ENCODE results near the gene FGG. TPM values are rescaled to one million over a fixed set of nuclear protein-coding genes. Genes with fewer than 3 reads are reported as not detected.

FGG gene
- total RNA-seq, 1 donor from 2014 or later, result 0.26 TPM

DNA sequence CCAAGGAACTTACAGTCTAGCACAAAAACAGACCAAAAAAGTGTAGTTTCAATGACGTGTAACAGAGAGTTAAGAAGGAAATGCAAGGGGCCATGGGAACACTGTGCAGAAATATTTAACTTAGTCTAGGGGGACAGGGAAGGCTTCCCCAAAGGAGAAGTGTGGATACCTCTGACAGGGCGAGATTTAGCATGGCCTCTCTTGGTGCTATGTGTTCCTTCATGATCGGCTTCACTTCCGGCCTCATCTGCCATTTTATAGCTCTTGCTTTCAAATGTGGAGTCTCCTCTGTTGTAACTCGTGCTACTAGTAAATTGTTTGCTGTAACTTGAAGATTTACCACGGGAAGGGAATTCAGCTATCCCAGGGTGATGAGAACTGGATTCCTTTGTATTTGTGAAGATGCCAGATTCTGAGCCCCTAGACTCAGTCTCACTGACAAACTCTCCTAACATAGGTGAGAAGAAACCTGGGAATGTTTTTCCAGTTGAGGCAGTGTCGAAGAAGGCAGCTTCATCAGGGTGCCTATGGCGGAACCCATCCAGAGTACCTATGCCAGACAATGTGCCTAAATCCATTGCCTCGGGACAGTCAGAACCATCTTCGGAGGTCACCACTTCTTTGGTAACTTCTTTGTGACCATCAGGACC is 27.0 kb downstream of the FGG start:
- Histone ChIP-seq H3K27me3 (ENCODE audit: control insufficient read depth, insufficient read depth, low read length) (no peaks in the 10 kb centered on the region), H3K36me3 (ENCODE audit: control insufficient read depth, insufficient read depth, low read length) (no peaks in the 10 kb centered on the region), H3K4me3 (ENCODE audit: low read depth, low read length) (no peak overlapping the region)
- DNase-seq (ENCODE audit: low read depth), result no peak
- TF ChIP-seq, protein P1, sequence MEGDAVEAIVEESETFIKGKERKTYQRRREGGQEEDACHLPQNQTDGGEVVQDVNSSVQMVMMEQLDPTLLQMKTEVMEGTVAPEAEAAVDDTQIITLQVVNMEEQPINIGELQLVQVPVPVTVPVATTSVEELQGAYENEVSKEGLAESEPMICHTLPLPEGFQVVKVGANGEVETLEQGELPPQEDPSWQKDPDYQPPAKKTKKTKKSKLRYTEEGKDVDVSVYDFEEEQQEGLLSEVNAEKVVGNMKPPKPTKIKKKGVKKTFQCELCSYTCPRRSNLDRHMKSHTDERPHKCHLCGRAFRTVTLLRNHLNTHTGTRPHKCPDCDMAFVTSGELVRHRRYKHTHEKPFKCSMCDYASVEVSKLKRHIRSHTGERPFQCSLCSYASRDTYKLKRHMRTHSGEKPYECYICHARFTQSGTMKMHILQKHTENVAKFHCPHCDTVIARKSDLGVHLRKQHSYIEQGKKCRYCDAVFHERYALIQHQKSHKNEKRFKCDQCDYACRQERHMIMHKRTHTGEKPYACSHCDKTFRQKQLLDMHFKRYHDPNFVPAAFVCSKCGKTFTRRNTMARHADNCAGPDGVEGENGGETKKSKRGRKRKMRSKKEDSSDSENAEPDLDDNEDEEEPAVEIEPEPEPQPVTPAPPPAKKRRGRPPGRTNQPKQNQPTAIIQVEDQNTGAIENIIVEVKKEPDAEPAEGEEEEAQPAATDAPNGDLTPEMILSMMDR (IDR thresholded peaks at IDR 0.05; ENCODE audit: insufficient read depth, low read length, severe bottlenecking), result no peak
- peak; percentile 13 for FAIRE-seq

DNA sequence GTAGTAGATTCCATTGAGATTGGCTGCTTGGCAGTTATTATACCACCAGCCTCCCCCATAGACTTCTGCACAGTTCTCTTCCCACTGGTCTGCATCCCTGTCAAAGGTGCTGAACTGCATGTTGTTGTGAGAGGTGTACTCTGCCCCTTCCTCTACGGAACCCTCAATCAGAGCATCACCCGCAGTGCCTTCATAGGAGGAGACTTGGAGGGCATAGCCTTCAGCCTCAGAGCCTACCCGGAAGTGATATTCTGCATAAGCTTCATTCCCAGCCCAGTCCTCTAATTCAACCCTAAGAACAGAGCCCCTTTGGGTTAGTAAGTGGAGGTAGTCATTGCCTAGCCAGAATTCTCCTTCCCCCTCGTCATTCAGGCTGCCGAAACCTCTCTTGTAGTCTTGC is 28.2 kb downstream of the FGG start:
- TF ChIP-seq, protein P1 (IDR thresholded peaks at IDR 0.05; ENCODE audit: insufficient read depth, low read length, severe bottlenecking), result no peak
- Histone ChIP-seq H3K4me3 (ENCODE audit: low read depth, low read length) (no peak overlapping the region), H3K36me3 (ENCODE audit: control insufficient read depth, insufficient read depth, low read length) (no peaks in the 10 kb centered on the region), H3K27me3 (ENCODE audit: control insufficient read depth, insufficient read depth, low read length) (no peaks in the 10 kb centered on the region)
- DNase-seq (ENCODE audit: low read depth) (no peak), FAIRE-seq (no peak)

DNA sequence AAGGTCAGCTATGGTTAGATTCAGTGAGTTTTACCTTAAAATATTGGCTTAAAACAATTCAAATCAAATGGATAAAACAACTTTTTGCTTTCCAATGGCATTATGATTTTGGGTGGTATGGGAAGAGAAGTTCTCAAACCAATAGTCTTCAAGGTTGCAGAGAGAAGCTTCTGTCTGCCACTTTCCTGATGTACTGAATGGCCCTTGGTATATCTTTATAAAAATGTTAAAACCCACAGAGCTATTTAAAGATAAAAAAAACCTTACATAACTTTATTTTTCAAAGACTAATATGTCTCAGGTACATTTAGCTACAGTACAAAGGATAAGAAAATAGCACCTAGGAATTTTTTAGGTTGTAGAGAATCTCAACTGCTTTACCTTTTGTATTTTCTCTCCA is 28.8 kb downstream of the FGG start:
- TF ChIP-seq, protein P1 (IDR thresholded peaks at IDR 0.05; ENCODE audit: insufficient read depth, low read length, severe bottlenecking), result no peak
- DNase-seq (ENCODE audit: low read depth) (no peak), FAIRE-seq (no peak)

DNA sequence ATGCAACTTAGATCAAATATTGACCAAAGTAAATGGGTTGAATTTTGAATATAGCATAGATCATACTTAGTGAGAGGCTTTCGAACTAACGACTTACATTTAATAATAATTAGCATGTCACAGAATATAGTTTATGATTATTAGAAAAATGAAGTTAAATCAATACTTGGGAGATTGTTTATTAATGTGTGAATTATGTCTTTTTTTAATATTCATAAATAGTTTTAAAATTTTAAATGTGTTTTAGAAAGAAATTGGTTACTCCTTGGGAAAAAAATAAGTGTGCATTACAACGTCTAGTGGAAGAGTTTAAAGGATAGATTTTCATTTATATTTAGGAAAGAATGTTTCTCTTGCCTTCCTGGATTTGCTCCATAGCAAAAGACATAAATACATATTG is 29.2 kb downstream of the FGG start:
- TF ChIP-seq, protein P1 (IDR thresholded peaks at IDR 0.05; ENCODE audit: insufficient read depth, low read length, severe bottlenecking), result no peak
- DNase-seq (ENCODE audit: low read depth), result no peak
- Histone ChIP-seq H3K4me3 (ENCODE audit: low read depth, low read length) (no peak overlapping the region), H3K36me3 (ENCODE audit: control insufficient read depth, insufficient read depth, low read length) (no peaks in the 10 kb centered on the region), H3K27me3 (ENCODE audit: control insufficient read depth, insufficient read depth, low read length) (no peaks in the 10 kb centered on the region)
- no peak for FAIRE-seq

More for the DNA sequence above, 28.8 kb downstream of the FGG start:
- H3K4me3 ChIP-seq (ENCODE audit: low read depth, low read length), result no peak overlapping the region
- H3K27me3 ChIP-seq (ENCODE audit: control insufficient read depth, insufficient read depth, low read length), result no peaks in the 10 kb centered on the region
- no peaks in the 10 kb centered on the region for H3K36me3 ChIP-seq (ENCODE audit: control insufficient read depth, insufficient read depth, low read length)

DNA sequence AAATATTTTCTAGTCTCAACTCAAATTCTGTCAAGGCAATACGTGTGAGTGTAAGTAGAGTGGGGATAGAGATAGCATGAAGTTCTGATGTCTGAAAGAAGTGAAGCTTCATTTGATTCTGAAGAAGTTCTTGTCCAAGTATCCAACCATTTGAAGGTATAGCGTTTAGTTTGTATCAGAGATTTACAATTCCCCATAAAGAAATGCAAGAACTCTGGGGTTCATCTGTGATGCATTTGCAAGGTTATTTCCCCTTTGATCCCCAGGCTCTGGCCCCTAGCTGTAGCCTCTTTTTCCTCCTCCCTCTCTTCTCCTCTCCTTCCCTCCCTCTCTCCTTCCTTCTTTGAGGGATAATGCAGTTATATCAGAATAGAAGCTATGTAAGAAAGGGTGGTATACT is 29.7 kb downstream of the FGG start:
- no peak for FAIRE-seq
- TF ChIP-seq, protein P1 (IDR thresholded peaks at IDR 0.05; ENCODE audit: insufficient read depth, low read length, severe bottlenecking), result no peak

DNA sequence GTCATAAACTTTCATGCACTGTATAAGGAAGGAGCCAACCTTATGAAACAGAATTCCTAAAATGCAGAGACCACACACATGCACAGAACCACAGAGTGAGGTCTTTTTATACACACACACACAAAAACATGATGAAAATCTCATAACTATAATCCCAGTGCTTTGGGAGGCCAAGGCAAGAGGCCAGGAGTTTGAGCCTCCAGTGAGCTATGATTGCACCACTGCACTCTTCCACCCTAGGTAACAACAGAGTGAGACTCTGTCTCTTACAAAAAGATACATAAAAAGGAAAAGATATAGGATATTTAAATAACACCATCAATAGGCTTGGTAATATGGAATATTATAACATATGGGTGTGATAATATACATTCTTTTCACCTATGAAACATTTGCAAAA is 32.5 kb downstream of the FGG start:
- Histone ChIP-seq H3K36me3 (ENCODE audit: control insufficient read depth, insufficient read depth, low read length) (no peaks in the 10 kb centered on the region), H3K4me3 (ENCODE audit: low read depth, low read length) (no peak overlapping the region), H3K27me3 (ENCODE audit: control insufficient read depth, insufficient read depth, low read length) (no peaks in the 10 kb centered on the region)
- FAIRE-seq (no peak), DNase-seq (ENCODE audit: low read depth) (no peak)
- TF ChIP-seq, protein P1 (IDR thresholded peaks at IDR 0.05; ENCODE audit: insufficient read depth, low read length, severe bottlenecking), result no peak

More for the DNA sequence above, 29.7 kb downstream of the FGG start:
- no peak for DNase-seq (ENCODE audit: low read depth)
- Histone ChIP-seq H3K4me3 (ENCODE audit: low read depth, low read length) (no peak overlapping the region), H3K36me3 (ENCODE audit: control insufficient read depth, insufficient read depth, low read length) (no peaks in the 10 kb centered on the region), H3K27me3 (ENCODE audit: control insufficient read depth, insufficient read depth, low read length) (no peaks in the 10 kb centered on the region)
